Caco-2 (cell line): Measurements from ENCODE around the gene LAMC1. TPM values are rescaled to one million over a fixed set of nuclear protein-coding genes. Genes with fewer than 3 reads are reported as not detected.

ENCODE experiments used
- BruUV-seq: library from RNA; stranded (reverse); fragments of 400-500 nt; replicated peaks from 2 replicates; lab custom pipeline; 2021; lab: Mats Ljungman, UMichigan
- CTCF ChIA-PET: fragments of 300-600 bp; sonication (Branson Sonifier 250); formaldehyde crosslinking; loops from one replicate; lab custom pipeline; 2022; ENCODE audit warnings: antibody characterized with exemption; lab: Charles Lee
- POLR2A ChIA-PET: fragments of 300-600 bp; sonication (Branson Sonifier 250); formaldehyde crosslinking; loops from one replicate; lab custom pipeline; 2022; ENCODE audit warnings: antibody characterized with exemption; lab: Charles Lee
- DNase-seq, 2 experiments: peaks; one replicate each; pipeline versions ENCODE4 v3.0.0 to v3.0.0-alpha.2; 2020 to 2022
- H3K27me3 ChIP-seq: replicated peaks from 2 replicates; pipeline ENCODE4 v1.6.0; 2011; ENCODE audit warnings: low read length; ENCODE audit not compliant: control insufficient read depth, insufficient read depth
- H3K36me3 ChIP-seq: 2 replicates; pipeline ENCODE4 v1.5.1; 2011; ENCODE audit warnings: low read length; ENCODE audit not compliant: control insufficient read depth, insufficient read depth
- H3K4me1 ChIP-seq: fragments of 250-450 bp; sonication (Bioruptor Pico); 2 replicates; pipeline ENCODE4 v1.5.1; 2020; ENCODE audit warnings: mild to moderate bottlenecking
- H3K4me3 ChIP-seq: 2 replicates; pipeline ENCODE4 v1.5.1; 2011; ENCODE audit warnings: low read depth, mild to moderate bottlenecking, control low read depth, low read length
- H3K9me3 ChIP-seq: fragments of 250-450 bp; sonication (Bioruptor Pico); 2 replicates; pipeline ENCODE4 v1.5.1; 2020; ENCODE audit warnings: mild to moderate bottlenecking, moderate library complexity
- H3K27ac Mint-ChIP-seq: one replicate; pipeline ENCODE4 v1.8.0; 2022; ENCODE audit warnings: mixed read lengths; ENCODE audit not compliant: unreplicated experiment
- H3K27me3 Mint-ChIP-seq: one replicate; pipeline ENCODE4 v1.8.0; 2022; ENCODE audit warnings: mixed read lengths; ENCODE audit not compliant: insufficient read depth, unreplicated experiment
- H3K36me3 Mint-ChIP-seq: one replicate; pipeline ENCODE4 v1.8.0; 2022; ENCODE audit warnings: mild to moderate bottlenecking, mixed read lengths; ENCODE audit not compliant: insufficient read depth, unreplicated experiment
- H3K4me1 Mint-ChIP-seq: one replicate; pipeline ENCODE4 v1.8.0; 2022; ENCODE audit warnings: low read depth, mixed read lengths; ENCODE audit not compliant: unreplicated experiment
- H3K4me3 Mint-ChIP-seq: one replicate; pipeline ENCODE4 v1.8.0; 2022; ENCODE audit warnings: mild to moderate bottlenecking, moderate library complexity, mixed read lengths; ENCODE audit not compliant: unreplicated experiment
- H3K9me3 Mint-ChIP-seq: one replicate; pipeline ENCODE4 v1.8.0; 2022; ENCODE audit warnings: mixed read lengths; ENCODE audit not compliant: unreplicated experiment
- intact Hi-C: fragments of 100-400 bp; cut with micrococcal nuclease; formaldehyde crosslinking; loops from one replicate; pipeline ENCODE4 v1.10.0; 2022; ENCODE audit not compliant: unreplicated experiment
- total RNA-seq: library from RNA; stranded (reverse); gene quantifications from 2 replicates; pipeline ENCODE4 v1.2.3, GENCODE V29; 2022
- TF ChIP-seq, protein P1 (sequence below), 2 experiments: fragments of 200-600 bp in 1 of 2; IDR thresholded peaks; 1 replicate in 1 of 2; 2 replicates in 1 of 2; pipeline versions ENCODE4 v1.5.1 to v1.8.0; 2011 to 2022; ENCODE audit warnings: antibody characterized with exemption in 1 of 2, control low read depth in 1 of 2, inconsistent platforms in 1 of 2, low read depth in 1 of 2, low read length in 1 of 2, mild to moderate bottlenecking in 1 of 2, moderate library complexity in 1 of 2; ENCODE audit not compliant: insufficient read depth in 1 of 2, severe bottlenecking in 1 of 2, unreplicated experiment in 1 of 2

LAMC1 gene
- total RNA-seq, 1 experiment from 2014 or later = 323 TPM

- no TSS peak for BruUV-seq
- intact Hi-C loops = no loop called here
Measured at GRCh38 chr1:183129921-183130690, 106.9 kb downstream of the LAMC1 start.

DNA sequence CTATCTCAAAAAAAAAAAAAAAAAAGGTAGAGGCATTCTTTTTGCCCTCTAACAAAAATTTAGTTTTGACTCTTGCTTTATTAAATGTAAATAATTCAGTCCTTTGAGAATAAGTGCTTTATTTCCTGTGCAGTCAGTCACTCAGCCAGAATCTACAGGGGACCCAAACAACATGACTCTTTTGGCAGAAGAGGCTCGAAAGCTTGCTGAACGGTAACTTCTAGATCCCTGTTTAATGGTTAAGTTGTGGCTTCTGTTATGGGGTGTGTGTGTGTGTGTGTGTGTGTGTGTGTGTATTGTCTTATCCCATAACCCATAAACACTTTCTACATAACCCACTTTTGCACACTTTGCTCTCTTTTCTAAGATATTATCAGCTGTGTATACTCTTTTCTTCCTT lies 107.9 kb downstream of the LAMC1 start:
- BruUV-seq = no TSS peak
- TF ChIP-seq, protein P1, sequence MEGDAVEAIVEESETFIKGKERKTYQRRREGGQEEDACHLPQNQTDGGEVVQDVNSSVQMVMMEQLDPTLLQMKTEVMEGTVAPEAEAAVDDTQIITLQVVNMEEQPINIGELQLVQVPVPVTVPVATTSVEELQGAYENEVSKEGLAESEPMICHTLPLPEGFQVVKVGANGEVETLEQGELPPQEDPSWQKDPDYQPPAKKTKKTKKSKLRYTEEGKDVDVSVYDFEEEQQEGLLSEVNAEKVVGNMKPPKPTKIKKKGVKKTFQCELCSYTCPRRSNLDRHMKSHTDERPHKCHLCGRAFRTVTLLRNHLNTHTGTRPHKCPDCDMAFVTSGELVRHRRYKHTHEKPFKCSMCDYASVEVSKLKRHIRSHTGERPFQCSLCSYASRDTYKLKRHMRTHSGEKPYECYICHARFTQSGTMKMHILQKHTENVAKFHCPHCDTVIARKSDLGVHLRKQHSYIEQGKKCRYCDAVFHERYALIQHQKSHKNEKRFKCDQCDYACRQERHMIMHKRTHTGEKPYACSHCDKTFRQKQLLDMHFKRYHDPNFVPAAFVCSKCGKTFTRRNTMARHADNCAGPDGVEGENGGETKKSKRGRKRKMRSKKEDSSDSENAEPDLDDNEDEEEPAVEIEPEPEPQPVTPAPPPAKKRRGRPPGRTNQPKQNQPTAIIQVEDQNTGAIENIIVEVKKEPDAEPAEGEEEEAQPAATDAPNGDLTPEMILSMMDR (IDR thresholded peaks at IDR 0.05; ENCODE audit: insufficient read depth in 1 of 2, low read depth in 1 of 2, low read length in 1 of 2, severe bottlenecking in 1 of 2, unreplicated experiment in 1 of 2) = no peak
- H3K27me3 Mint-ChIP-seq = no peaks in the 10 kb centered on the region
- no peak overlapping the region for H3K4me3 Mint-ChIP-seq
- no peaks in the 10 kb centered on the region for H3K4me1 ChIP-seq
- DNase-seq = no peak
- no peaks in the 10 kb centered on the region for H3K4me1 Mint-ChIP-seq
- ChIA-PET CTCF (no interaction called here), POLR2A (no interaction called here)
- H3K9me3 ChIP-seq = no peaks in the 10 kb centered on the region
- no peaks in the 10 kb centered on the region for H3K9me3 Mint-ChIP-seq
- H3K4me3 ChIP-seq = no peak overlapping the region
- peaks cover 4% of the 10 kb centered on the region for H3K36me3 ChIP-seq
- no peak overlapping the region for H3K27ac Mint-ChIP-seq
- H3K36me3 Mint-ChIP-seq = peaks cover 98% of the 10 kb centered on the region
- intact Hi-C loops = no loop called here
- no peaks in the 10 kb centered on the region for H3K27me3 ChIP-seq

More at GRCh38 chr1:183129921-183130690, 106.9 kb downstream of the LAMC1 start:
- Mint-ChIP-seq H3K4me1 (no peaks in the 10 kb centered on the region), H3K4me3 (no peak overlapping the region), H3K27me3 (no peaks in the 10 kb centered on the region), H3K9me3 (no peaks in the 10 kb centered on the region), H3K27ac (no peak overlapping the region), H3K36me3 (peaks cover 93% of the 10 kb centered on the region)
- Histone ChIP-seq H3K27me3 (no peaks in the 10 kb centered on the region), H3K36me3 (peaks cover 8% of the 10 kb centered on the region), H3K4me1 (no peaks in the 10 kb centered on the region), H3K9me3 (no peaks in the 10 kb centered on the region), H3K4me3 (no peak overlapping the region)
- DNase-seq = no peak
- ChIA-PET CTCF (no interaction called here), POLR2A (no interaction called here)
- TF ChIP-seq, protein P1 (IDR thresholded peaks at IDR 0.05; ENCODE audit: insufficient read depth in 1 of 2, low read depth in 1 of 2, low read length in 1 of 2, severe bottlenecking in 1 of 2, unreplicated experiment in 1 of 2) = no peak

DNA sequence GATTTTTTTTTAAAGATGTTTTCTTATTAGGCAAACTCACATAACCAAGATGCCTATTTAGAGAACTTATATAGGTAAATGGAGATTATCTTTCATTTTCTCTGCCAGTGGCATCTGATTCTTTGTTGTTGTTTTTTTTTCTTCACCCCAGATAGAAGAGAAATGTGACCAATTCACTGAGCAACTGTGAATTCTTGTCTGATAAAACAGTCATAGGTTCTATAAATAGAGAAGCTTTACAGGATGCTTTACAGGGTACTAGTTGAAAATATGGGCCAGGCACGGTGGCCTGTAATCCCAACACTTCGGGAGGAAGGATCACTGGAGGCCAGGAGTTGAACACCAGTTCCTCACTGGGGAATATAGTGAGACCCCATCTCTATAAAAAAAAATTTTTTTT lies 112.1 kb downstream of the LAMC1 start:
- POLR2A ChIA-PET = no interaction called here

More for the DNA sequence above, 112.1 kb downstream of the LAMC1 start:
- Mint-ChIP-seq H3K4me3 (no peak overlapping the region), H3K9me3 (no peaks in the 10 kb centered on the region), H3K36me3 (peaks cover 100% of the 10 kb centered on the region), H3K27ac (no peak overlapping the region), H3K4me1 (peaks cover 11% of the 10 kb centered on the region), H3K27me3 (no peaks in the 10 kb centered on the region)
- no peak overlapping the region for H3K4me3 ChIP-seq
- intact Hi-C loops = loop anchor here (5.0 kb wide), 1 partner anchor 168 kb away; no protein-coding TSS in a partner anchor
- TF ChIP-seq, protein P1 (IDR thresholded peaks at IDR 0.05; ENCODE audit: insufficient read depth in 1 of 2, low read depth in 1 of 2, low read length in 1 of 2, severe bottlenecking in 1 of 2, unreplicated experiment in 1 of 2) = no peak
- CTCF ChIA-PET = no interaction called here
- BruUV-seq = no TSS peak
- H3K9me3 ChIP-seq = no peaks in the 10 kb centered on the region
- no peaks in the 10 kb centered on the region for H3K27me3 ChIP-seq
- DNase-seq = no peak
- H3K36me3 ChIP-seq = peaks cover 2% of the 10 kb centered on the region; the same call in 1 of the 2 replicates
- peaks cover 23% of the 10 kb centered on the region; the same call in 1 of the 2 replicates for H3K4me1 ChIP-seq
